ENCODE results near the gene LYPD3. TPM values are rescaled to one million over a fixed set of nuclear protein-coding genes. Genes with fewer than 3 reads are reported as not detected.

LYPD3 gene
- polyA plus RNA-seq, 3 donors, result 0.24 to 22.9 (median 0.48) TPM

DNA sequence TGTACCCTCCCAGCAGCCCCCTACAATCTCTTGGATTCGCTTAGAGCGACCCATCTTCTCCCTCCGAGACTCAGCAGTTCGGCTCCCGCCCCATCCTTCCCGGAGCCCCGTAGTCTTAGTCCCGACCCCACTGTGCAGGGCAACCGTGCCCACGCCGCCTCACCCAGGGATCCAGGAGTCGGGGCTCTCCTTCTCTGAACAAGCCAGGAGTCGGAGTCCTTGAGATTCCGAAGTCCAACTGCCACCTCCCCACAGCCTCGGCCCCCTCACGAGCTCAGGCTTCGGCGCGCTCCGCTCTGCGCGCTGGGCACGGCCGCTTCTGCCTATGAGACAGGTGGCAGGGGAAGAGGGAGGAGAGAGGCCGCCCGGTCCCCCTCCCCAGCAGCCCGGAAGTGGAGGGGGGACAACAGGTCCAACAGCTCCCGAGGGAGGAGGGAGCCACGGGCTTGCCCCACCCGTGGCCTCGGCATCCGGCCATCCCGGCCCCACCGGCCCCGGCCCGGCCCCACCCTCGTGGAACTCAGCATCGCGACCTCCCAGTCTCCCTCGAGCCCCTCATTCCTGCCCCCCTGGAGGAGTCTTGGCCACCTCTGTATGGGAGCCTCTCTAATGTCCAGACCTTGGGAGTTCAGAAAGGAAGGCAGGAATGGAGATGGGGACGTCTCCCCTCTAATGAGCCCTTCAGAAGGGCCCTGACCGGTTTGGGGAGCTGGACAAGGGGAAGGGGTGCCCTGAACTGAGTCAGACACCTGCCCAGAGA, 39.2 kb upstream of the LYPD3 start, which contains the start of gene PHLDB3:
Gene PHLDB3, minus strand, starts transcription at position 321 of the 760 bp plus-strand sequence. CDS start 628 bp downstream, outside the sequence.
- Histone ChIP-seq H2AFZ (ENCODE audit: insufficient read depth, low read depth, low read length, poor library complexity, severe bottlenecking) (peak within 1 kb of the TSS; percentile 87), H4K20me1 (ENCODE audit: insufficient read depth, low read length) (no peaks in the 10 kb centered on the region), H3K4me3 (replicated peaks in 1 of 3; ENCODE audit: low read depth in 2 of 3, low read length in 3 of 3) (peak within 1 kb of the TSS; percentile 58 to 89 (median 73)), H3K9ac (ENCODE audit: insufficient read depth, low read length, poor library complexity, severe bottlenecking) (peak within 1 kb of the TSS; percentile 76), H3K27me3 (ENCODE audit: control insufficient read depth in 2 of 2, insufficient read depth in 2 of 2, low read length in 2 of 2) (no peaks in the 10 kb centered on the region), H3K27ac (ENCODE audit: low read depth in 1 of 2, low read length in 2 of 2) (peak within 1 kb of the TSS; percentile 68 to 74), H3K9me3 (replicated peaks in 1 of 2; ENCODE audit: control insufficient read depth in 1 of 2, insufficient read depth in 1 of 2, low read length in 2 of 2) (no peaks in the 10 kb centered on the region), H3K36me3 (replicated peaks in 1 of 2; ENCODE audit: control insufficient read depth in 1 of 2, insufficient read depth in 2 of 2, low read length in 2 of 2) (peaks cover 19 to 32% of the 10 kb centered on the region in 2 donors), H3K4me2 (replicated peaks; ENCODE audit: extremely low read depth, low read length, poor library complexity, severe bottlenecking) (peak within 1 kb of the TSS; percentile 96), H3K79me2 (ENCODE audit: insufficient read depth, low read length) (no peaks in the 10 kb centered on the region), H3K4me1 (ENCODE audit: control insufficient read depth in 1 of 2, insufficient read depth in 2 of 2, low read length in 2 of 2) (peaks cover 18 to 28% of the 10 kb centered on the region in 2 donors)
- peak within 1 kb of the TSS; percentile 82 to 96 (median 91) for H3K27ac Mint-ChIP-seq
- H3K36me3 Mint-ChIP-seq, result peaks cover 29 to 52% of the 10 kb centered on the region in 2 donors
- H3K27me3 Mint-ChIP-seq (ENCODE audit: low read depth in 3 of 3), result peaks cover 2 to 9% (median 5%) of the 10 kb centered on the region in 3 donors
- TF ChIP-seq, protein P1, sequence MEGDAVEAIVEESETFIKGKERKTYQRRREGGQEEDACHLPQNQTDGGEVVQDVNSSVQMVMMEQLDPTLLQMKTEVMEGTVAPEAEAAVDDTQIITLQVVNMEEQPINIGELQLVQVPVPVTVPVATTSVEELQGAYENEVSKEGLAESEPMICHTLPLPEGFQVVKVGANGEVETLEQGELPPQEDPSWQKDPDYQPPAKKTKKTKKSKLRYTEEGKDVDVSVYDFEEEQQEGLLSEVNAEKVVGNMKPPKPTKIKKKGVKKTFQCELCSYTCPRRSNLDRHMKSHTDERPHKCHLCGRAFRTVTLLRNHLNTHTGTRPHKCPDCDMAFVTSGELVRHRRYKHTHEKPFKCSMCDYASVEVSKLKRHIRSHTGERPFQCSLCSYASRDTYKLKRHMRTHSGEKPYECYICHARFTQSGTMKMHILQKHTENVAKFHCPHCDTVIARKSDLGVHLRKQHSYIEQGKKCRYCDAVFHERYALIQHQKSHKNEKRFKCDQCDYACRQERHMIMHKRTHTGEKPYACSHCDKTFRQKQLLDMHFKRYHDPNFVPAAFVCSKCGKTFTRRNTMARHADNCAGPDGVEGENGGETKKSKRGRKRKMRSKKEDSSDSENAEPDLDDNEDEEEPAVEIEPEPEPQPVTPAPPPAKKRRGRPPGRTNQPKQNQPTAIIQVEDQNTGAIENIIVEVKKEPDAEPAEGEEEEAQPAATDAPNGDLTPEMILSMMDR (IDR thresholded peaks at IDR 0.05), result no peak
- peaks cover 22% of the 10 kb centered on the region for H3K4me1 Mint-ChIP-seq
- H3K9me3 Mint-ChIP-seq, result no peaks in the 10 kb centered on the region
- peak within 1 kb of the TSS; percentile 96 to 97 for H3K4me3 Mint-ChIP-seq
- intact Hi-C loops (cut with micrococcal nuclease), result loop anchor here (1.0 to 5.0 kb wide), 2 partner anchors 41 to 57 kb away; no protein-coding TSS in a partner anchor
- 0% methylated on average over 24 of the region's 42 CpGs for WGBS (ENCODE audit: insufficient coverage)
- DNase-seq, result peak in 1 of 3 donors; percentile 19

DNA sequence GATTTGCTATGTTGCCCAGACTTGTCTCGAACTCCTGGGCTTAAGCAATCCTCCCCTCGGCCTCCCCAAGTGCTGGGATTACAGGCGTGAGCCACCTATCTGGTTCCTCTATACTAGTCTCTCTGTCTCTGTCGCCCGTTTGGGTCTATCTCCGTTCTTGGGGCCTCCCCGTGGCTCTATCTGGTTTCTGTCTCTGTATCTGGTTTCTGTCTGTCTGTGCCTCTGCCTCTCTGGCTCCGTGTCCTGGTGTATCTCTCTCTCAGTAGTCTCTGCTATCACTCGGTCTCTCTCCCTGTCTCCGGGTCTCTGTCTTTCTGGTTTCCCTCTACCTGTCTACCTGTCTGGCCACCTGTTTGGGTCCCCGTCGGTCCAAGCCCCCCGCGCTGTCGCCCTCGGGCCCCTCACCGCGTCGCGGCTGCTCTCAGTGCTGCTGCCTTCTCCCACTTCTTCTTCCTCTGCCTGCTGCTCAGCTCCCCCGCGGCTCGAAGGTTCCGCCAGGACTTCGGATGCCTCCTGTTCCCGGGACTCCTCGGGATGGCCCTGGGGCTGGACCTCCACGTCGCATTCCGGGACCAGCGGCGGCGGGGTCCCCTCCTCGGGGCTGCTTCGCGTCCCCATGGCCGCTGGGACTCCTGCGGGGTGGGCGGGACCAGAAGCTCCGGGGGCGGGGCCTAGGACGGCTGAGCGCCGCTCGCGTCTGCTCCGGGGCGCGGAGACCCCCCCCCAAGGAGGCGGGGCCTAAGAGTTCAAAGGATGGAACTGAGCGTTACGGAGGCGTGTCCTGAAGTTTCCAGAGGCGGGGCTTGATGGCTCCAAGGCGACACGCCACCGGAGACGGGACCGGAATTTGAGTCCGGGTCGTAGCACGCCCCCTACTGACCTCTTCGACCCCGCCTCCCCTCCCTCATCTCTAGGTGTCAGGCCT, 38.4 kb upstream of the LYPD3 start:
- H3K4me3 Mint-ChIP-seq, result peak overlapping the region; percentile 96 to 97
- no peaks in the 10 kb centered on the region for H3K9me3 Mint-ChIP-seq
- Histone ChIP-seq H4K20me1 (ENCODE audit: insufficient read depth, low read length) (no peaks in the 10 kb centered on the region), H3K27me3 (ENCODE audit: control insufficient read depth in 2 of 2, insufficient read depth in 2 of 2, low read length in 2 of 2) (no peaks in the 10 kb centered on the region), H3K4me3 (replicated peaks in 1 of 3; ENCODE audit: low read depth in 2 of 3, low read length in 3 of 3) (peak overlapping the region; percentile 58 to 89 (median 73)), H3K4me1 (ENCODE audit: control insufficient read depth in 1 of 2, insufficient read depth in 2 of 2, low read length in 2 of 2) (peaks cover 18 to 28% of the 10 kb centered on the region in 2 donors), H2AFZ (ENCODE audit: insufficient read depth, low read depth, low read length, poor library complexity, severe bottlenecking) (peak overlapping the region; percentile 87), H3K9ac (ENCODE audit: insufficient read depth, low read length, poor library complexity, severe bottlenecking) (peak overlapping the region; percentile 76), H3K4me2 (replicated peaks; ENCODE audit: extremely low read depth, low read length, poor library complexity, severe bottlenecking) (peak overlapping the region; percentile 96), H3K9me3 (replicated peaks in 1 of 2; ENCODE audit: control insufficient read depth in 1 of 2, insufficient read depth in 1 of 2, low read length in 2 of 2) (no peaks in the 10 kb centered on the region), H3K79me2 (ENCODE audit: insufficient read depth, low read length) (no peaks in the 10 kb centered on the region), H3K36me3 (replicated peaks in 1 of 2; ENCODE audit: control insufficient read depth in 1 of 2, insufficient read depth in 2 of 2, low read length in 2 of 2) (peaks cover 14 to 26% of the 10 kb centered on the region in 2 donors), H3K27ac (ENCODE audit: low read depth in 1 of 2, low read length in 2 of 2) (peak overlapping the region; percentile 68 to 74)
- peak; percentile 88 to 94 (median 92) for DNase-seq
- TF ChIP-seq, protein P1 (IDR thresholded peaks at IDR 0.05), result no peak
- H3K27me3 Mint-ChIP-seq (ENCODE audit: low read depth in 3 of 3), result peaks cover 2 to 9% (median 5%) of the 10 kb centered on the region in 3 donors
- H3K36me3 Mint-ChIP-seq, result peaks cover 27 to 53% of the 10 kb centered on the region in 2 donors
- WGBS (ENCODE audit: insufficient coverage), result under 1% methylated on average over 57 of the region's 64 CpGs
- H3K4me1 Mint-ChIP-seq, result peaks cover 22% of the 10 kb centered on the region
- peak overlapping the region; percentile 82 to 96 (median 91) for H3K27ac Mint-ChIP-seq
- intact Hi-C loops (cut with micrococcal nuclease), result loop anchor here in 1 of 2 donors (1.0 kb wide), 1 partner anchor 40 kb away; no protein-coding TSS in a partner anchor
